Measurements from ENCODE around the gene ANGPTL4.
"Not testable (repeated sequence)": the region's sequence is repeated elsewhere in the genome, so short reads cannot be mapped to it uniquely, and the experiment has no call there.

Gene ANGPTL4

DNA sequence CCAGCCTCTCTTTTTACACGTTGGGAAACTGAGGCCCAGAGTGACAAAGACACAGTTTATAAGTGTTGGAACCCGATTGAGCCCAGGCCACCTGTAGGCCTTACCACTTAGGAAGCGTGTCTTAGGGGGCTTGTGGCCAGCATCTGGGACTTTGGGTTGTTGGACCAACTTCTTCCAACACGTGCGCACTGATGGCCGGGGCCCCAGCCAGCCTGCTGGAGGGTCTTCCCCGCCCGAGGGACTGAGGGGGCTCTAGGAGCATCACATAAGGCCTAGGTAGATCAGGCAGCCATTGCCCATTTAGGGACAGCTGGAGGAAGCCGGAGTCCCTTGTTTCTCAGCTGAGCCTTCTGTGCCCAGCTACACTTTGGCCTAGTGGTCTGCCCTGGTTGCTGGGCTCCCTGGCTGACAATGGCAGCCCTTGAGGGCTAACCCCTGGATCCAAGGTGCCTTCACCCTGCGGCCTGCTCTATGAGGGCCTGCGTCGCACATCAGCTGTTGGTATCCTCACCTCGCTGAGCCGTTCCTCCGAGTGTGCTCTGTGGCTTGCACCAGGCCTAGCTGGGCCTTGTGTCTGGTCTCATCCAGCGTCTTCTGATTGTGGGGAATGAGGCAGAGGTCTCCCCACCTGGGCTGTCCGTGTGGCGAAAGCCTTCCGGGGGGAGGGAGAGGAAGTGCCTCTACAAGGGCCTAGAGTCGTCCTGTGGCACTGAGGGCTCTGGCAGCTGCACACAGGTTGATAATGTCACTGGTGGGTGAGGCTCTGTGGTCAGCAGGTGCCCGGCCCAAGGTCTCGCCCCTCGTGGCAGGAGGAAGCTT lies 27.5 kb downstream of the ANGPTL4 start:
- no peak for DNase-seq

DNA sequence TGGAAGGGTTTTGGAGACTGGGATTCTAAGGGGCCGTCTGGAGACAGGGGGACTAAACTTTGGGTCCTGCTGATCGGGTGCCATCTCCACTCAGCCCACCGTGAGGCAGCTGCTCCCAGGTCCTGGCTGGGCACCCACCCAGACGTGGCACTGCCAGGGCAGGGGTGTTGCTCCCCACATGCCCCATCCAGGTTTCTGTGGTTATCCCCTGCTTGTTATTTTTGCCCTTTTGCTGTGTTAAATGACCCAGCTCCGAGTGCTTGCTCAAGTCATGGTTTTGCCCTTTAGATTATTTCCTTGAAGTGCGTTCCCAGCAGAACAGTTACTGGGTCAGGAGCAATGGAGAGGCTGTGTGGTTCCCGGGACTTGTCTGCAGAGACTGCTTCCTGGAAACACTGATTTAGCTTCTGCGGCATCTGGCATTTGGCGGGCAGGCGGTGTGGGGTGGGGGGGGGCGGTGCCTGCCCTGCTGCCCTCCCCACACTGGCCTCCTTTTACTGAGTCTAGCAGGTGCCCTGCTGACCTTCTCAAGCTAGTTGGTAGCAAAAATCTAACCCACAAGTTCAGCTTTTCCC lies 28.1 kb downstream of the ANGPTL4 start:
- no peak for DNase-seq

DNA sequence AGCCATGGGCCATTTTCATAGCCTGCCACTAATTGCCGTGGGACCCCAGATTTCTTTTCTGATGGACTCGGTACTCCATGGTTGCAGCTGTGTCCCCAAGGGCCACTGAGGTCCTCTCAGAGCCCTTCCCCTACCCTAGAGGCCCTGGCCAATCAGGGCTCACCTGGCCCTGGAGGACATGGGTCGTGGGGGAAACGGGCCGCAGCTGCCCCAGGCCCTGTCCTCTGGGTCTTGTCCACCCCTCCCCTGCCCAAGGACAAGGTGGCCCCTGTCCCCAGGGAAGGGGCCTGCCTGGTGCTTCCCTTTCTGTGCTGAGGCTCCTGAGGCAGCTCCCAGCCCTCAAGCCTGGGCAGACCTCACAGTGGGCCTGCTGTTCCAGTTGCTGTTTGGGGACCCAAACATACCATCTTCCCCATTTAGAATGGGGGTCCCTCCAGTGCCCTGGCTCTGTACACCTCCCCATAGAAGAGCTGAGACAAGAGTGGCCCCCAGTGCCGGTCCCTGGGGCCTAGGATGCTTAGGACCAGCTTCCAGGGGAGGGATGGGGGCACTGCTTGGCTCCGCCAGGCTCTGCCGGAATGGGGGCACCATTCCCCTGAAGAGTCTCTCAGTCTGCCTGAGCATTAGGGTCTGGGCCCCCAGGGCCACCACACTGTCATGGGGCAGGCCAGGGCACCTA lies 29.4 kb downstream of the ANGPTL4 start:
- no peak for DNase-seq

DNA sequence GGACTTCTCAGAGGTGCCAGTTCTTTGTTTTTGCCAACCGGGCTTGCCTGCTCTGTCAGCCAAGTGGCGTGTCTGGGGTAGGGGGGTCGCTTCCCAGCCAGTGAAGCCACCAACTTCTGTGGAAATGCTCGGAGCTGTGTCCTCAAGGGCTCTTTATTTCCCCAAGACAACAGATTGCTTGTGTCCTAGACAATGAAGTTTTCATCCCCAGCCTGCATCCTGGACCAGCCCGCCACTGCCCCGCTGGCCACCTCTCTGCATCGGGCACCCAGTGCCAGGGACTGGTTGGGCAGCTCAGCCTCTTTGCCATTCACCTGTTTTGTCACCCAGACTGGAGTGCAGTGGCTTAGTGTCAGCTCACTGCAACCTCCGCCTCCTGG lies 29.9 kb downstream of the ANGPTL4 start:
- DNase-seq, result no peak

DNA sequence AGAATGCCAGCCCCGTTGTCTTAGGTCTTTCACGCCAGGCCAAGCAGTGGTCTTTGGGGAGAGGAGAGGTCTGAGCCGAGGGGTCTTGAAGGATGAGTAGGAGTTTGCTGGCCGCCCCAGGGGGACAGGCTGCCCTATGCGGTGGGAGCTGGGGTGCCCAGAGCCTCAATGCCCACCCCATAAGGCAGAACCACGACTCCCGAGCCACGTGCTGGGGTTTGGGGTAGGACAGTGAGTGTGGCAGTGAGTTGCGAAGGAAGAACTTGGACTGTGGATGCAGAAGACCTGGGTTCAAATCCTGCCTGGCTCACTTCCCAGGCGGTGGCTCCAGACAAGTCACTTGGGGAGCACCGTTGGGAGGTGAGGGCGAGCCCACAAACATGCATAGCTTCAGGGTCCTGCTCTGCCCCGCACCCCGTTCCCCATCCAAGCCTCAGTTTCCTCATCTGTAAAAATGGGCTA lies 31.7 kb downstream of the ANGPTL4 start:
- no peak for DNase-seq

DNA sequence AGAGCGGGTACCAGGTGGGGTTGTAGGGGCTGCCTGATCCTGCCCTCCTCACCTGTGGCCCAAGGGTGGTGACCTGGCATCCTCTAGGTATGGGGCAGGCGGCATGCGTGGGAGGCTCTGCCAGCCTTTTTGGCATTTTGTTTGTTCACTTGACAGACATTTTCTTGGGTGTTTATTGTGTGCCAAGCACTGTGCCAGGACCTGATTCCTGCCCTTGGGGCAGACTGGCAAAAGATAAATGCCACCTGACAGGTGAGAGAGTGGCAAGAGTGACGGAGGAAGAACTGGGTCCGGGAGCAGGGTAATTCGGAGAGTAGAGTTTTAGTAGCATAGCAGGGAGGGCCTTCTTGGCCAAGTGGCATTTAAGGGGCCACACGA lies 32.2 kb downstream of the ANGPTL4 start:
- no peak for DNase-seq

DNA sequence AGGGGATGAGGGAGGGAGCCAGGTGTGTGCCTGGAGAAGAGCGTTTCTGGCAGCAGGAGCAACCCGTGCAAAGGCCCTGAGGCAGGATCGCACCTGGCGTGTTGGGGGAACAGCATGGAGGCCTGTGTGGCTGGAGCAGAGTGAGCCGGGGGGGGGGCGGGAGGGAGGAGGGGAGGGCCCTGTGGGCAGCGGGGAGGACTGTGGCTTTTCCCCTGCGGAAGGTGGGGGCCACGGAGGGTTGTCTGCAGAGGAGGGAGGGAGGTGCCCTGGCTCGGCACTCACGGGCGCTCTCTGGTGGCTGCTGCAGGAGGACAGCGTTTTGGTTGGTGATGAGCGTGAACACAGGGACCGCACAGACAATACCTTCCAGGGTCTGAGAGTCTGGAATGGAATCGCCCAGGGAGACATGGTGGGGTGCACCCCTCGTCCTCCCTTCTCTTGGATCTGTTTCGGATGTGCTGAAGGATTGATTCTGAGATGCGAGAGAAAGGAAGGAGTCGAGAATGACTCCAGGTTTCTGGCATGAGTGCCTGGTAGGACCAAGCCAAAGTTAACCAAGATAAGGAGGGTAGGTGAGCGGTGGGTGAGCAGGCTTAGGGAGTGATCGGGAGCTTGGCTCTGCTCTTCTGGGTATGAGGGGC lies 32.7 kb downstream of the ANGPTL4 start:
- DNase-seq, result peak; percentile 84

DNA sequence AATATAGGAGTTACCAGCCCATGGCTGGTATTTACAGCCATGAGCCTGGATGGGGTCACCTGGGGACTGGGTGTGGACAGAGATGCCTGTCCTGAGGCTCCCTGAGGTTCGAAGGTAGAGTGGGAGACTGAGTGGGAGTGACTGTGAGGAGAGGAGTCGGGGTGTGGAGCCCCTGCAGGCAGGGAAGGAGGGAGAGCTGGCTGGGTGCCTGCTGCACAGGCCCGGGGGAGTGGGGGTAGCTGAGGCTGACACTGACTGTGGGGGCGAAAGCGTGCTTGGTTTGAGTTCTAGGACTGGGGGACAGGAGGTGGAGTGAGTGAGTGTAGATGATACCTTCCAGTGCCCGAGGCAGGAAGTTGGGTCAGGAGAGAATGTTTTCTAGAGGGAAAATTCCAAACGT lies 33.3 kb downstream of the ANGPTL4 start:
- no peak for DNase-seq

DNA sequence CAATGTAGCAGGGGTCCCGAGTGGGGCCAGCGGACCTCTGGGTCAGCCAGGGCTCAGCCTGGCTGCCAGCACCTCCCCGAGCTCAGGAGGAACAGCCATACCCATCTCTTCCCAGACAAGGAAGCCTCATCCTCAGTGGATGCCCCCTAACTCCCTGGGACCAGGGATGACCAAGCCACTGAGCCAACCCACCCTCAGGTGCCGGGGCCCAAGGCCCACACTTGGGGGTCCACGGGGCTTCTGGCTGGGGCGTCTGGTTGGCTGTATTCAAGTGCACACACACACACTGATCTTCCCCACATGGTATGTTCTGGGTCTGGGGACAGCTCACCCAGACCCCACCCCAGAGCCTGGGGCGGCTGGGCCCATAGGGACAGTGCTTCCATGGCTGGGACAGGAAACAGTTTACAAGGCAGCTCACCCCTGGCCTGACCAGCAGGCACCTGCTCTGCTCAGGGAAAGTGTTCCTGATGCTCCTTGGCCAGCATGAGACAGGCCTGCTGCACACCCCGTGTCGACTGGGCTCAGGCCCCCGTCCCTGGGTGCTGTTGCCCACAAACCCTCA lies 33.9 kb downstream of the ANGPTL4 start:
- no peak for DNase-seq

DNA sequence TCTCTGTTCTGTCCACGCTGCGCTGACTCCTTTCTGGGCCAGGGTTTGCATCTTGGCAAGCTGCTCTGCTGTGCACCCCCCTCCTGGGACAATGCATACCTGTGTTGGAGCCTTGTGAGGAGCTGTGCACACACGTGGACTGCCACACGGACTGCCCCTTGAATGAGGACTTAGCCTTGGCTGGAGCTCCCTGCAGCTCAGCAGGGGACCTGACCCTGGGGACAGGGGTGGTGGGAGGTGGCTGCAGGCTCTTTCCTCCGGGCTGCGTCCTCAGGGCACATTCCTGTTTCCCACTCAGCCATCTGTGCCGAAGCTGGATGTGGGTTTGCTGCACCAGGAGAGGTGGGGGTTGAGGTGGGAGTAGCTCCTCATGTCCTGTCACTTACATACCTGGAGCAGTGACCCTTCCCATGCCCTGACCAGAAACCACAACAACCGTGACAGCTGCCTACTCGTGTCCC lies 34.4 kb downstream of the ANGPTL4 start:
- no peak for DNase-seq

DNA sequence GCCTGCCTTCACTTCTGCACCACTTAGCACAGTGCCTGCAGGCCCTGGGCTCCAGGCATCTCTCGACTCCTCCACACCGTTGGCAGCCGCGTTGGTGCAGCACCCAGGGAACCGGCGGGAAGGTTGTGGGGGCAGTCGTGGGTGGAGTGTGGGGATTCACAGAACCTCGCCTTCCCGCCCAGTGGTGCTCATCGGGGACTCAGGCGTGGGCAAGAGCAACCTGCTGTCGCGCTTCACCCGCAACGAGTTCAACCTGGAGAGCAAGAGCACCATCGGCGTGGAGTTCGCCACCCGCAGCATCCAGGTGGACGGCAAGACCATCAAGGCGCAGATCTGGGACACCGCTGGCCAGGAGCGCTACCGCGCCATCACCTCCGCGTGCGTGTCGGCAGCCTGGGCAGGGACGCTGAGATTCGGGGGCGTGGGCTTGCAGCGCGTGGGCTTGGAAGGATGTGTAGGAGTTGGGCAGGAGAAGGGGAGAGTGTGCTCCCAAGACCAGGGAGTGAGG lies 35.8 kb downstream of the ANGPTL4 start:
- DNase-seq, result no peak

DNA sequence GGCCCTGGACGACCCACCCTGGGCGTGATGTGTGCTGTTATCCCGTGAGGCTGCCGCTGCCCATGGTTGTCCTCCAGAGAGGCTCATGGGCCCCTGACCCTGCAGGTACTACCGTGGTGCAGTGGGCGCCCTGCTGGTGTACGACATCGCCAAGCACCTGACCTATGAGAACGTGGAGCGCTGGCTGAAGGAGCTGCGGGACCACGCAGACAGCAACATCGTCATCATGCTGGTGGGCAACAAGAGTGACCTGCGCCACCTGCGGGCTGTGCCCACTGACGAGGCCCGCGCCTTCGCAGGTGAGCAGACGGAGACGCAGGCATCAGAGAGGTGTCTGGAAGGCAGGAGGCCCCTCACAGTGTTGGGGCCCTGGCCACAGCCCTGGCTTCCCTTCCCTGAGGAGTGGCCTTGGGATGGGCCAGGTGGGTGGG lies 38.0 kb downstream of the ANGPTL4 start:
- no peak for DNase-seq

DNA sequence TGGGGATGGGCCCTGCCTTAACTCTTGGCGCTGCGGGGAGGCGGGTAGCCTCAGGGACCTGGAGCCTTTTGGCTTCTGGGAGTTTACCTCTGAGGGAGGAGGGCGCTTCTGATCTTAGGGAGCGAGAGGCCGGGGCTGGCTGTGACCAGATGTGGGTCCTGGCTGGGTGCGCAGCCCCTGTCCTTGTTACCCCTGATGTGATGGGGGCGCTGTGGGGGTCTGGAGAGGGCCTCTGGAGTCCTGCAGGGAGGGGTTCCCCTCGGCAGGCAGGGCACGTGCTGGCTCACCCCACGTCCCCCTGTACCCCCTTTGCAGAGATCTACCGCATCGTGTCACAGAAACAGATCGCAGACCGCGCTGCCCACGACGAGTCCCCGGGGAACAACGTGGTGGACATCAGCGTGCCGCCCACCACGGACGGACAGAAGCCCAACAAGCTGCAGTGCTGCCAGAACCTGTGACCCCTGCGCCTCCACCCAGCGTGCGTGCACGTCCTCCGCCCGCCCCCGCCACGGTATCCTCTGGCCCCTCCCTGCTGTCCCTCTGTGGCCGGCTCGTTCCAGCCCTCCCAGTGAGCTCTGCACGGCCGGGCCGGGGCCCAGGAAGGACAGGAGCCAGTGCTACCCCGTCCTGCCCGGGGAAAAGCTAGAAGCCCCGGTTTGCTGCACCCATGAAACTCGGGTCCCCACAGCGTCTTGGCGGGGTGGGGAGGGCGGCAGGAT lies 39.3 kb downstream of the ANGPTL4 start:
- DNase-seq, result no peak

DNA sequence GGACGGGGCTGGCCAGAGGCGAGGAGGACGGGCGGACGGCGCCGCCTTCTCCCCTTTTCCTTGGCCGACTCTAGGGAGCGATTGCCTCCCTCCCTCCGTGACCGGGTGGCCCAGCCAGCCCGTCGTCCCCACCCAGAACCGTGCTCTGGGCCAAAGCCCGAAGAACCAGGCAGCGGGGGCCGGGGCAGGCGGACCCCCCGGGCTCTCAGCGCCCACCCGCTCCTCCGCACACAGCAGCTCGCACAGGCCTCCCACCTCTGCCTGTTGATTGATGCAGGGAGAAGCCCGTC lies 39.8 kb downstream of the ANGPTL4 start:
- no peak for DNase-seq

DNA sequence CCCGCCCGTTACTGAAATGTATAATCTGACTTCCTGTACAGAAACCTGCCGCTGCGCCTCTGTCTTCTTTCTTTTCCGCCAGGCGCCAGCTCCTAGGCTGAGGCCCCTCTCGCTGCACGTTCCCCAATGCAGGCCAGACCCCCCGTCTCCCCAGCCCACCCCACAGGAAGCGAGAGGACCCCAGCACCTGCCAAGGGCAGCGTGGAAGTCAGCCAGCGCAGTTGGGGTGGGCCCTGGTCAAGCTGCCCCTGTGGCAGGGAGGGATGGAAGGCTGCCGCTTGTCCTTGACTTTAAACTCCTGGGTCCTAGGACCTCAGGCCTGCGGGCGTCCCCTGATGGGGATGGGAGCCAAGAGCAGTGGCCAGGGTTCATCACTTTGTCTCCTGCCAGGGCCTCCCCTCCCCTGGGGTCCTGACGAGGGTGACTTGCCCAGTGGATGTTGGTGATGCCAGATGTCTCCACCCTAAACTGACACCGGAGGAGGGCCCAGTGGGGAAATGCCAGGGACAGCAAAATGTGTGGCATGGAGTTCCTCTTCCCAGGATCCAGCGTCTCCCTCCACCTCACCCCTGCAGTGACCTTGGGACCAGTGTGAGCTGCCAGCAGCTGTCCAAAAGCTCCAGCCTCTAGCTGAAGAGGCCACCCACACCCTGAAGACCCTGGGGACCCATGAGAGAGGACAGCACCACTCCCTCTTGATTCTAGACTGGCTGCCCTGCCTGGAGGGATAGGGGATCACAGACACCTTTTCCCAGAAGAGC lies 40.6 kb downstream of the ANGPTL4 start:
- DNase-seq, result no peak

DNA sequence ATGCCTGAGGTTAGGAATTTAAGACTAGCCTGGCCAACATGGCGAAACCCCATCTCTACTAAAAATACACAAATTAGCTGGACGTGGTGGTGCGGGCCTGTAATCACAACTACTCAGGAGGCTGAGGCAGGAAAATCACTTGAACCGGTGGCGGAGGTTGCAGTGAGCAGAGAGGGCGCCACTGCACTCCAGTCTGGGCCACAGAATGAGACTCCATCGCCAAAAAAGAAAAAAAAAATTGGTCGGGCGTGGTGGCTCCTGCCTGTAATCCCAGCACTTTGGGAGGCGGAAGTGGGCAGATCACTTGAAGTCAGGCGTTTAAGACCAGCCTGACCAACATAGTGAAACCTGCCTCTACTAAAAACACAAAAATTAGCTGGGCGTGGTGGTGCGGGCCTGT lies 46.8 kb downstream of the ANGPTL4 start:
- DNase-seq, result not testable (repeated sequence)

DNA sequence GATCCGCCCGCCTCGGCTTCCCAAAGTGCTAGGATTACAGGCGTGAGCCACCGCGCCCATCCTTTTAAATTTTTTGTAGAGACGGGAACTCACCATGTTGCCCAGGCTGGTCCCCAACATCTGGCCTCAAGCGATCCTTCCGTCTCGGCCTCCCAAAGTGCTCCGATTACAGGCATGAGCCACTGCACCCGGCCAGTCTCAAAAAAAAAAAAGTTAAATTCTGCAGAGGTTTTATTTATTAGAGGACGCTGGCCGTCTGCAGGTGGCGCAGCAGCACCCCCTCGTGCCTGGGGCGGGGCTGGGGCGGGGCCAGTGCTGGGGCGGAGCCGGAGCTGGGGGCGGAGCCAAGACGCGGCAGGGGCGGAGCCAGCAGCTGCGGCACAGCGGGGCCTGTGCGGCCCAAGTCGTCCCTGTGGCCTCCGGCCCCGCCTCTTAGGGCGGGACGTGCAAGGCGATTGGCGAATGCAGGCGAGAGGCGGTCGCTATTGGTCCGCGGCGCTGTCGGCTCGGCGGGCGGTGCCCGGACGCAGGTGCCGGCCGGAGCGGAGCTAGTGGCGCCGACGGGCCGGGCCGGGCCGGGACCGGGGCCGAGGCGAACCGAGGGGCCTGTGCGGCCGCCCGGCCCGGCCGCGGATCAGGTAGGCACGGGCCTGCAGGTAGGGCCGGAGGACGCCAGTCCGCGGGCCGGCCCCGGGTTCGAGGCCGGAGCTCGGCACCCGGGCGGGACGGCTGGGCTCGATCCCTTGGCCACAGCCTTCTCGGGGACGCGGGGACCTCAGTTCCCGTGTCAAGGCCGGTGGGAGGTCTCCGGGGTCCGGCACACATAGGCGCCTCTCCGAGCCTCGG lies 49.1 kb downstream of the ANGPTL4 start, which contains the start of gene MARCHF2:
MARCHF2 (plus strand) TSS at position 523 of the 846 bp plus-strand sequence. CDS start 8,536 bp downstream, outside the sequence.
- peak; percentile 96 for DNase-seq

DNA sequence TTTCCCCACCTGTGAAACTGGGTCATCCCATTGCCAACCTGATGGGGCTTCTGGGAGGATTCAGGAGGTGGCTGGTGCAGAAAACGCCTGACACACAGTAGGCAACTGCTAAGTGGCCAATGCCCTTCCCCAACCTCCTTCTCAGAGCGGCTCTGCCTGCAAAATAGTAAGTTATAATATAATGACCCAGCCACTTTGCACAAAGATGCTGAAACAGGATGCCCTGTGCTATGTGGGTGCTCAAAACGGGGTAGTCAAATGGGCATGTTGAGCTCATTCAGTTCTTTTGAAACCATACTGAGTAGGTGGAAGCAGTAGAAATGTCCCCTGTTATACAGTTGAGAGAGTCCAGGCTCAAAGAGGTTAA lies 49.7 kb downstream of the ANGPTL4 start:
- no peak for DNase-seq

DNA sequence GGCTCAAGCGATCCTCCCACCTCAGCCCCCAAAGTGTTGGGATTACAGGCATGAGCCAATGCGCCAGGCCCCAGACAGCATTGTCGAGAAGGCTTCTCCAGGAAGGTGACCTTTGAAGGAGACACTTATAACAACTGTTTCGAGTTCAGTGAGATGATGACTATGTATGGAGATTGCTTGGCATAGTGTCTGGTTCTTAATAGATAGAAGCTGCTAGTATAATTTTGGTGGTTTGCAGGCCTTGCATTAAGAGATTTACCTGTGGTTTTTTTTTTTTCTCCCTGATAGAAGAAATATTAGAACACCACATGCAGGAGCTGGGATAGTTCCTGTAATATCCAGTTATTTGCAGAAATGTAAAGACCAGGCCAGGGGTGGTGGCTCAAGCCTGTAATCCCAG lies 52.8 kb downstream of the ANGPTL4 start:
- no peak for DNase-seq

Measured in stimulated activated CD8-positive, alpha-beta memory T cell treated with anti-CD3 and anti-CD28 coated beads, Interleukin-4, amount 100 ng/mL, for 48 hours (primary cell).